HG03558 (cell line): ENCODE data around the gene ZNF454.

ENCODE experiments used
- ATAC-seq: cut with Tn5 transposase; IDR thresholded peaks from one replicate; pipeline ENCODE4 v1.9.1; 2021; ENCODE audit warnings: moderate number of reproducible peaks; ENCODE audit not compliant: unreplicated experiment; ENCODE audit errors: extremely low read depth

ZNF454 gene

DNA sequence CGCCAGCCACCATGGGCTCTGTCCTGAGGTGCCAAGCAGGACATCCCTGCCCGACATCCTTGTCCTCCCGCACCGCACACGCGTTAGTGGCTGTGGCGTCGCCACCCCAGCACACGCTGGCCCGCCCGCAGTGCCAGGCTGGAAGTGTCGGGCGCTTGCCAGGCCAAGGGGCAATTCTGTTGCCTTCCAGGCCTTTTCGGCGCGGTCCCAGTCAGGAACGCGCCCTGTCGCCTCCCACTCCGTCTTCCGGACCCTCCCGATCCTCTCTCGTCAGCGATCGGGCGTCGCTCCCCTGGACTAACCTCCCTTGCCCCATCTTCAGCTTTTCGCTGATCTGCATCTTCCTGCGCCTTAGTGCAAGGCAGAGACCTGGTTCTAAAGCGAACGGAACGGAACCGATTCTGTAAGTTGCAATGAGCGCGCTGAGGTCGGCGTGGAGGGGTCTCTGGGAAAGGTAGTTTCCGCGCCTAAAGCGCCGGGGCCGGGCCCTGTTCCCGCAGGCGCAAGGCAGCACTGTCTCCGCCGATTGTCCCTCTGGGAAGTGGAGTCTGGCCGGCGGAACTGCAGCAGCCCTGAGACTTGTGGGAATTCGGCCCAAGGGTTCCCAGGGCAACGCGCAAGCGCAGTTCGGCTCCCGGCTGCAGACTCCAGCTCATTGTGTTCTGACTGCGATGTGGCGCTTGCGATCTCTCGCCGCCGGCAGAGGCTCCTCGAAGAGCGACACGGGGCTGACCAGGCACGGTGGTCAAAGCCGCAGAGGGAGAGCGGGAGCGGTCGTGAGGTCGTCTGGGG, at the start of gene ZNF454:
ZNF454 (plus strand) TSS at position 630 of the 792 bp plus-strand sequence. CDS start 1,594 bp downstream, outside the sequence.
- no peak for ATAC-seq

- ATAC-seq: no peak
Measured at GRCh38 chr5:178895615-178896571, 45.1 kb upstream of the ZNF454 start, which contains the start of gene ZFP2. Gene ZFP2 (plus strand): TSS chr5:178895913. CDS start chr5:178931314, 35,401 bp downstream.

GRCh38 chr5:178899289-178899688, 41.7 kb upstream of the ZNF454 start:
- ATAC-seq: no peak

GRCh38 chr5:178902849-178903248, 38.1 kb upstream of the ZNF454 start:
- ATAC-seq: no peak

DNA sequence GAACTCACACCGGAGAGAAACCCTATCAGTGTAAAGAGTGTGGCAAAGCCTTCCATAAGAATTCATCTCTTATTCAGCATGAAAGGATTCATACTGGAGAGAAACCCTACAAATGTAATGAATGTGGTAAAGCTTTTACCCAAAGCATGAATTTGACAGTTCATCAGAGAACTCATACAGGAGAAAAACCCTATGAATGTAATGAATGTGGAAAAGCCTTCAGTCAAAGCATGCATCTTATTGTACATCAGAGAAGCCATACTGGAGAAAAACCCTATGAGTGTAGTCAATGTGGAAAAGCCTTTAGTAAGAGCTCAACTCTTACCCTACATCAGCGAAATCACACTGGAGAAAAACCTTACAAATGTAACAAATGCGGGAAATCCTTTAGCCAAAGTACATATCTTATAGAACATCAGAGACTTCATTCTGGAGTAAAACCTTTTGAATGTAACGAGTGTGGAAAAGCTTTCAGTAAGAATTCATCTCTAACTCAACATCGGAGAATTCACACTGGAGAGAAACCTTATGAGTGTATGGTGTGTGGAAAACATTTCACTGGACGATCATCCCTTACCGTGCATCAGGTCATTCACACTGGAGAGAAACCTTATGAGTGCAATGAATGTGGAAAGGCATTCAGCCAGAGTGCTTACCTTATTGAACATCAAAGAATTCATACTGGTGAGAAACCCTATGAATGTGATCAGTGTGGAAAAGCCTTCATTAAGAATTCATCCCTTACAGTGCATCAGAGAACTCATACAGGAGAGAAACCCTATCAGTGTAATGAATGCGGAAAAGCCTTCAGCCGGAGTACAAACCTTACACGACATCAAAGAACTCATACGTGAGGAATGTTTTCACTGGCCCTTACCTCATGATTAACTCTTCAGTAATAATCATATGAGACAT, 8.9 kb upstream of the ZNF454 start:
- no peak for ATAC-seq

- no peak for ATAC-seq
Measured at GRCh38 chr5:178941361-178941760, 363 bp downstream of the ZNF454 start.

DNA sequence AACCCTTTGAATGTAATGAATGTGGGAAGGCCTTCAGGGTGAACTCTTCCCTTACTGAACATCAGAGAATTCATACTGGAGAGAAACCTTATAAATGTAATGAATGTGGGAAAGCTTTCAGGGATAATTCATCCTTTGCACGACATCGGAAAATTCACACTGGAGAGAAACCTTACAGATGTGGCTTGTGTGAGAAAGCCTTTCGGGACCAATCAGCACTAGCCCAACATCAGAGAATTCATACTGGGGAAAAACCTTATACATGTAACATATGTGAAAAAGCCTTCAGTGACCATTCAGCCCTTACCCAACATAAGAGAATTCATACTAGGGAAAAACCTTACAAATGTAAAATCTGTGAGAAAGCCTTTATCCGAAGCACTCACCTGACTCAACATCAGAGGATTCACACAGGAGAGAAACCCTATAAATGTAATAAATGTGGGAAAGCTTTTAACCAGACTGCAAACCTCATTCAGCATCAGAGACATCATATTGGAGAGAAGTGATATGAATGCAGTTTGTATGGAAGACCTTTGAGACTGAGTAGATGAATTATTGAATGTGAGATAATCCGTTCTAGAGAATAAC, 24.6 kb downstream of the ZNF454 start:
- no peak for ATAC-seq

DNA sequence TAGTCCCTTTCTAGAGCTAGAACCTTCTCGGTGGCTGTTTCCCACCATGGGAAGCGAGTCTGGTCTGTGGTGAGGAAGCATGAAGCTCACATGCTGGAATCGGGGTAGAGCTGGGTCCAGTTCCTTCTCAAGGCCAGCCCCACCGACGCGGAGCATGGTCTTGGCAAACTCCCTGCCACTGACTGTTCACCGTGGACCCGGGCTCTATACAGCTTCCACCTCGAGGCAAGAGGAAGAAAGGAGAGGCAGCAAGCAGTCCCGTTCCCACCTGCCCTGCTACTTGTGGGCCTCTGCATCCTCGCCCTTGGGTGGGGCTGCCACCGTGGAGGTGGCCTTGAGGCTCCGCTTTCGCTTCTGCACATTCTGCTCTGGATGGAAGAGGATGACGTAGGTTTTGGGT, 40.4 kb downstream of the ZNF454 start:
- ATAC-seq: no peak

GRCh38 chr5:178982941-178983340, 41.9 kb downstream of the ZNF454 start:
- ATAC-seq: no peak

- no peak for ATAC-seq
Measured at GRCh38 chr5:178983728-178984127, 42.7 kb downstream of the ZNF454 start.

GRCh38 chr5:178984145-178985072, 43.4 kb downstream of the ZNF454 start:
- no peak for ATAC-seq

- ATAC-seq: no peak
Measured at GRCh38 chr5:178986326-178986960, 45.4 kb downstream of the ZNF454 start.

GRCh38 chr5:178988436-178989220, 47.6 kb downstream of the ZNF454 start:
- ATAC-seq: no peak

DNA sequence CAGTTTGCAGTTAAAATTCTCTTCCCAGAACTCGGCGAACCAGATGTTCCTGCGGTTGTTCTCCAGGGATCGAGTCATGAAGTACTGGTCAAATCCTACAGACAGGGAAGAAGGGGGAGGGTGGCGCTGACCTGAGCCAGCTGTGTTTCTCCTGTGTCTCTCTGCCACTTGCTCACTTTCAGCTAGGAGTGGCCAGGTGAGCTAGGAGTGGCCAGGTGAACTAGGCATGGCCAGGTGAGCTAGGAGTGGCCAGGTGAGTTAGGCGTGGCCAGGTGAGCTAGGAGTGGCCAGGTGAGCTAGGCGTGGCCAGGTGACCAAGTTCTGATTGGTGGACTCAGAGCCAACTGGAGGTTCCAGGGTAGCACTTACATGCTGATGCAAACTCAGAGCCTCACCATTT, 48.3 kb downstream of the ZNF454 start:
- no peak for ATAC-seq

DNA sequence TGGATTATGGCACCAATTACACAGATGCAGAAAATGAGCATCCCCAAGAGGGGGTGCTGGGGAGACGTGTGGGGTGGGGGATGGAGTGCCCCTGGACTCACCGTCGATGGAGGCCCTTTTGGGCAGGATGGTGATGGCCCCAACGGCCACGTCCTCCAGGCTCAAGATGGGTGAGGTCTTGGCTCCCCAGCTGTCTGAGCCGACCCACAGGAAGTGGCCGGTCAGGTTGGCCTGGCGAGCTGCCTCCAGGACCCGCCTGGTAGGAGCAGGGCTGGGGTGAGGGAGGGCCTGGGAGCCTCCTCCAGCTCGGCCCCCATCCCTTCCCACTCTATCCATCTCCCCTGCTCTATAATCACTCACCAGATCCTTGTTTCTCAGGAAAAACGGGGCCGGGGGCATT, 49.5 kb downstream of the ZNF454 start:
- no peak for ATAC-seq

DNA sequence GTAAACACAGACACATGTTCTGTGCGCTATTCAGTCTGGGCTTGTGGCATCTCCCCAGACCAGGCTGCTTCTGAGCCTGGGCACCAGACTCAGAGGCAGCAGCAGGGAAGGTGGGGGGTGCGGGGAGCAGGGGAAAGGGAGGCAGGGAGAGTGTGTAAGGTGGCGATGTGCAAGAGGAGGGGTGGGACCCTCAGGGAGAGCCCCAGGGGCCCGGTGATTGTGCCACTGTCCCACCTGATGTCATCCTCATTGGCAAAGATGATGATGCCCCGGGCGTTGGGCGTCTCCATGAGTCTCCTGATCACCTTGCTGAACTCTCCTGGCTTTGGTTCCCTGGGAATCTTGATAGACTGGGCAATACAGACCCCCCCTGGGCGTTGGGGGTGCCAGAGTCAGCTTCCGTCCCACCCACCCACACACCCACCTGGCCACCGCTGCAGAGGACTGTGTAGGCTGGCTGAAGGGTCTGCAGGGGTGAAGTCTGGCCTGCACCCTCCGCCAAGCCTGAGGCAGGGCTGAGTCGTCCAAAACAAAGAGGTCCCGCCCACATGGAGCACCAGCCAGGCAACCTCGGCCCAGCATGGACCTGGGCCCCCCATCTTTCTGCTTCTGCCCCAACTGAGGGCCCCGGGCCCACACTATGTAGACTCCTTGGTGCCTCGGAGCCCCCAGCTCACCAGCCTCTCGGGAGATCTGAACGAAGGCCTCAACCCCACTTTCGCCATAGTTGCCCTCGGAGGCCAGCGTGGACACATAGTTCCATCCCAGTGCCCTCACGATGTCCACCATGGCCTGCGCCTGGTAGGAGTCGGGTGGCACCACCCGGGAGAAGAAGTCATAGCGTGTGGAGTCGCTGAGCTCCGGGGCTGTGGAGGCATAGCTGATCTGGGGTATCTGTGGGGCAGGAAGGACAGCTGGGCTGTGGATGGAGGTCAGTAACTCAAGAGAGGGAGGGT, 50.5 kb downstream of the ZNF454 start:
- no peak for ATAC-seq
